Measurements from ENCODE around the gene EDAR.

EDAR gene

DNA sequence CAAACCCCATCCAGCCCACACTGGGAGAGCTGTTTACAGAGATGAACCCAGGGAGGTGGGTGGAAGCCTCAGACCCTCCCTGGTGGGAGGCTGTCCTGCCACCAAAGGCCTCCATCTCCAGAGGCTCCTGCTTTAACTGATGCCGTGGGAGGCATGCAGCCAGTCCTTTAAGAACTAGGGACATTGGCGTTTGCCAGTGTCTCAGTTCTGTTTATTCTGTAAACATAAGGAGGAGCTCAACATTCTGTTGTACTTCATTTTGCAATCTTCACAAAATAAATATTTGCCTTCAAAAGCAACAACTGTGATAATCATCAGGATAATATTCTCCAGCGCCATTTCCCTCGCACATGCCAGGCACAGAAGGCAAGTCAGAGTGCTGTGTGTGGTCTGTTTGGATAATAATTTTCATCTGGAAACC lies 6.8 kb downstream of the EDAR start:
- POLR2A ChIA-PET, result no interaction called here
- no peak for DNase-seq (ENCODE audit: extremely low spot score)
- TF ChIP-seq LEF1 (IDR thresholded peaks at IDR 0.05; ENCODE audit: borderline replicate concordance) (no peak), FOXA1 (IDR thresholded peaks at IDR 0.05) (no peak), FOXK2 (IDR thresholded peaks at IDR 0.05) (no peak), CTBP1 (IDR thresholded peaks at IDR 0.05; ENCODE audit: borderline replicate concordance) (no peak), NFRKB (IDR thresholded peaks at IDR 0.05) (no peak), FOXM1 (IDR thresholded peaks at IDR 0.05; ENCODE audit: borderline replicate concordance) (no peak), PKNOX1 (IDR thresholded peaks at IDR 0.05) (no peak), L3MBTL2 (conservative IDR thresholded peaks at IDR 0.05) (no peak), SP1 (IDR thresholded peaks at IDR 0.05) (no peak), BHLHE40 (IDR thresholded peaks at IDR 0.05; ENCODE audit: borderline replicate concordance) (no peak), TARDBP (IDR thresholded peaks at IDR 0.05) (no peak), ARNT (IDR thresholded peaks at IDR 0.05) (no peak), ZNF384 (IDR thresholded peaks at IDR 0.05) (no peak), ELF4 (IDR thresholded peaks at IDR 0.05) (no peak), HDGF (IDR thresholded peaks at IDR 0.05; ENCODE audit: borderline replicate concordance) (no peak), SUZ12 (IDR thresholded peaks at IDR 0.05) (no peak)
- CTCF ChIA-PET, result no interaction called here

GRCh38 chr2:108981846-108982245 lies 7.2 kb downstream of the EDAR start:
- TF ChIP-seq FOXA1 (IDR thresholded peaks at IDR 0.05) (no peak), L3MBTL2 (conservative IDR thresholded peaks at IDR 0.05) (no peak), BHLHE40 (IDR thresholded peaks at IDR 0.05; ENCODE audit: borderline replicate concordance) (no peak), HDGF (IDR thresholded peaks at IDR 0.05; ENCODE audit: borderline replicate concordance) (no peak), SP1 (IDR thresholded peaks at IDR 0.05) (no peak), NFRKB (IDR thresholded peaks at IDR 0.05) (no peak), CTBP1 (IDR thresholded peaks at IDR 0.05; ENCODE audit: borderline replicate concordance) (no peak), TARDBP (IDR thresholded peaks at IDR 0.05) (no peak), LEF1 (IDR thresholded peaks at IDR 0.05; ENCODE audit: borderline replicate concordance) (no peak), ELF4 (IDR thresholded peaks at IDR 0.05) (no peak), ARNT (IDR thresholded peaks at IDR 0.05) (no peak), ZNF384 (IDR thresholded peaks at IDR 0.05) (no peak), FOXM1 (IDR thresholded peaks at IDR 0.05; ENCODE audit: borderline replicate concordance) (no peak), SUZ12 (IDR thresholded peaks at IDR 0.05) (no peak), FOXK2 (IDR thresholded peaks at IDR 0.05) (no peak), PKNOX1 (IDR thresholded peaks at IDR 0.05) (no peak)
- CTCF ChIA-PET, result no interaction called here
- POLR2A ChIA-PET, result no interaction called here
- DNase-seq (ENCODE audit: extremely low spot score), result no peak

DNA sequence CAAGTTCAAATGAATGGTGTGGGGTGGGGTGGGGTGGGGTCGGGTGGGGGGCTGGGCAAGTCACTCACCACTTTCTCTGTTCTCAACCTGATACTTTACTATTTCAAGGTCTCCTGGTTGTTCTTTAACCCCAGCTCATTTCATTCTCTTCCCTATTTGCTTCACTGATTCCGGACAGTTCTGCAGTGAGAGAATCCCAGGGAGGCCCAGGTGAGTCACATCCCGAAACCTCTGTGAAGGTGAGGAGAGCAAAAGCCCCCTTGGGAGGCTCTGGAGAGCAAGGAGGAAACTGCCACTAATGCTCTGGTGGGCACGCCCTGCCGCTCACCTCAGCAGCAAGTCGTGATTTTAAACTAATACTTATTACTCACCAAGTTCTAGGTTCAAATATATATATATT lies 8.9 kb downstream of the EDAR start:
- ChIA-PET POLR2A (no interaction called here), CTCF (interaction anchor here (1.6 kb wide), 1 partner anchor 51 kb away, joined by 5 read pairs; no protein-coding TSS in a partner anchor)
- TF ChIP-seq FOXK2 (IDR thresholded peaks at IDR 0.05) (no peak), LEF1 (IDR thresholded peaks at IDR 0.05; ENCODE audit: borderline replicate concordance) (no peak), L3MBTL2 (conservative IDR thresholded peaks at IDR 0.05) (no peak), SP1 (IDR thresholded peaks at IDR 0.05) (no peak), PKNOX1 (IDR thresholded peaks at IDR 0.05) (no peak), SUZ12 (IDR thresholded peaks at IDR 0.05) (no peak), HDGF (IDR thresholded peaks at IDR 0.05; ENCODE audit: borderline replicate concordance) (no peak), ZNF384 (IDR thresholded peaks at IDR 0.05) (no peak), CTBP1 (IDR thresholded peaks at IDR 0.05; ENCODE audit: borderline replicate concordance) (no peak), ELF4 (IDR thresholded peaks at IDR 0.05) (no peak), BHLHE40 (IDR thresholded peaks at IDR 0.05; ENCODE audit: borderline replicate concordance) (no peak), FOXA1 (IDR thresholded peaks at IDR 0.05) (no peak), NFRKB (IDR thresholded peaks at IDR 0.05) (no peak), FOXM1 (IDR thresholded peaks at IDR 0.05; ENCODE audit: borderline replicate concordance) (no peak)
- DNase-seq (ENCODE audit: extremely low spot score), result no peak

DNA sequence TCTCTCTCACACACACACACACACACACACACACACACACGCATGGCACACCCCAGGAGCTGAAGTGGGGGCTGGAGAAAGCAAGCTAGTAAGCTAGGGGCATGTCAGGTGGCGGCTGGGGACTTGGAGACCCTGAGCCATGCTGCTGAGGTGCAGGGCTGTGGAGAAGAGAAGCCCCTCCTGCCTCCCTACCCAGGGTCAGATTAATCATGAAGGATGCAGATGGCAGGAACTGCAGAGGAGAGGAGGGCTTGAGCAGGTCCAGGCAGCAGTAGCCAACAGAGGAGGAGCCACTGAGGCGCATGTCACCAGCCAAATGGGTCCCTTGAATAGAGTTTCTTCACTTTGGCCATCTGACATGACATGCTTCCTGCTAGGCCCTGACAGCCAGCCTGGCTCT lies 9.6 kb downstream of the EDAR start:
- DNase-seq (ENCODE audit: extremely low spot score), result no peak
- TF ChIP-seq ZNF384 (IDR thresholded peaks at IDR 0.05), result no peak
- TF ChIP-seq FOXK2 (IDR thresholded peaks at IDR 0.05), result no peak
- no peak for TF ChIP-seq FOXM1 (IDR thresholded peaks at IDR 0.05; ENCODE audit: borderline replicate concordance)
- no peak for TF ChIP-seq LEF1 (IDR thresholded peaks at IDR 0.05; ENCODE audit: borderline replicate concordance)
- no peak for TF ChIP-seq HDGF (IDR thresholded peaks at IDR 0.05; ENCODE audit: borderline replicate concordance)
- TF ChIP-seq NFRKB (IDR thresholded peaks at IDR 0.05), result no peak
- TF ChIP-seq ARNT (IDR thresholded peaks at IDR 0.05), result no peak
- no peak for TF ChIP-seq SUZ12 (IDR thresholded peaks at IDR 0.05)
- no peak for TF ChIP-seq CTBP1 (IDR thresholded peaks at IDR 0.05; ENCODE audit: borderline replicate concordance)
- no peak for TF ChIP-seq TARDBP (IDR thresholded peaks at IDR 0.05)
- TF ChIP-seq L3MBTL2 (conservative IDR thresholded peaks at IDR 0.05), result no peak
- TF ChIP-seq SP1 (IDR thresholded peaks at IDR 0.05), result no peak
- no peak for TF ChIP-seq PKNOX1 (IDR thresholded peaks at IDR 0.05)
- TF ChIP-seq ELF4 (IDR thresholded peaks at IDR 0.05), result no peak
- no peak for TF ChIP-seq FOXA1 (IDR thresholded peaks at IDR 0.05)
- TF ChIP-seq BHLHE40 (IDR thresholded peaks at IDR 0.05; ENCODE audit: borderline replicate concordance), result no peak
- ChIA-PET CTCF (interaction anchor here (0.6 kb wide), 1 partner anchor 107 kb away, joined by 3 read pairs; no protein-coding TSS in a partner anchor), POLR2A (no interaction called here)

DNA sequence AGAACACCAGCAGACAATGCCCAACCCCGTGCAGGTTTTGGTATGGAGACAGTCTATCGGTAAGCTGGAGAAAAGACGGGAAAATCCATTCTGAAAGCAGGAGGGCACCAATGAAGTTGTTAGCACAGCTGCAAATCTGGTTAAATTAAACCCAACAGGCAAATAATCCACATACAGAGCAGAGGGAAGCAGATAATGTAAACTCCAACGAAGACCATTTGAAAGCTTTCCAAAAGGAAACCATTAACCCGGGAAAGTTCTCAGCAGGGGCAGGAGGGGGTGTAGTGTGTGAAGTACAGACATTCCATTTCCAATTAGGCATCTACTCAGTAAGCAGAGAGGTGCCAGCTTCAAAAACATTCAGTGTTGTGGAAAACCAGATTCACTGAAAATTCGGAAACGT lies 10.3 kb downstream of the EDAR start:
- no peak for TF ChIP-seq BHLHE40 (IDR thresholded peaks at IDR 0.05; ENCODE audit: borderline replicate concordance)
- TF ChIP-seq PKNOX1 (IDR thresholded peaks at IDR 0.05), result no peak
- no peak for TF ChIP-seq NFRKB (IDR thresholded peaks at IDR 0.05)
- TF ChIP-seq FOXK2 (IDR thresholded peaks at IDR 0.05), result no peak
- TF ChIP-seq ARNT (IDR thresholded peaks at IDR 0.05), result no peak
- no peak for TF ChIP-seq ZNF384 (IDR thresholded peaks at IDR 0.05)
- TF ChIP-seq SUZ12 (IDR thresholded peaks at IDR 0.05), result no peak
- no peak for TF ChIP-seq ELF4 (IDR thresholded peaks at IDR 0.05)
- no peak for TF ChIP-seq CTBP1 (IDR thresholded peaks at IDR 0.05; ENCODE audit: borderline replicate concordance)
- TF ChIP-seq FOXA1 (IDR thresholded peaks at IDR 0.05), result no peak
- no peak for TF ChIP-seq FOXM1 (IDR thresholded peaks at IDR 0.05; ENCODE audit: borderline replicate concordance)
- no peak for DNase-seq (ENCODE audit: extremely low spot score)
- ChIA-PET CTCF (interaction anchor here (1.3 kb wide), 1 partner anchor 10 kb away, joined by 6 read pairs; no protein-coding TSS in a partner anchor), POLR2A (no interaction called here)
